Right atrium auricular region (tissue), 2 donors: ENCODE results near the gene TSPYL1. TPM values are rescaled to one million over a fixed set of nuclear protein-coding genes. Genes with fewer than 3 reads are reported as not detected.
"Not testable (repeated sequence)": the region's sequence is repeated elsewhere in the genome, so short reads cannot be mapped to it uniquely, and the experiment has no call there.

ENCODE experiments used
- DNase-seq: peaks from one replicate; pipeline ENCODE4 v3.0.0-alpha.2; 2019; ENCODE audit warnings: low spot score
- H3K27ac ChIP-seq, 2 donors: fragments of 200-600 bp; sonication (generic); 1 replicate in 1 of 2; 2 replicates in 1 of 2; pipeline ENCODE4 v1.5.1; 2016 to 2019
- H3K27me3 ChIP-seq, 2 donors: fragments of 200-600 bp; sonication (generic); one replicate each; pipeline versions ENCODE4 v1.5.1 to v1.6.0; 2017 to 2019
- H3K36me3 ChIP-seq: fragments of 200-600 bp; sonication (generic); one replicate; pipeline ENCODE4 v1.5.1; 2016
- H3K4me1 ChIP-seq, 2 donors: fragments of 200-600 bp; sonication (generic); one replicate each; pipeline versions ENCODE4 v1.5.1 to v1.6.0; 2017 to 2019
- H3K4me3 ChIP-seq, 2 donors: fragments of 200-600 bp; sonication (generic); 1 replicate in 1 of 2; 2 replicates in 1 of 2; pipeline ENCODE4 v1.5.1; 2017 to 2019; ENCODE audit warnings: mild to moderate bottlenecking in 1 of 2, moderate library complexity in 1 of 2
- H3K9me3 ChIP-seq, 2 donors: fragments of 200-600 bp; sonication (generic); one replicate each; pipeline ENCODE4 v1.5.1; 2019
- total RNA-seq, 2 donors: library from RNA; depleted of rRNA; stranded (reverse); fragments of >200 nt; gene quantifications; one replicate each; pipeline ENCODE4 v1.1.0, GENCODE V29; 2016
- TF ChIP-seq, protein P1 (sequence below), 2 donors: fragments of 200-600 bp; sonication (generic); IDR thresholded peaks; one replicate each; pipeline ENCODE4 v1.5.1; 2019; ENCODE audit warnings: antibody characterized with exemption in 2 of 2

The TSPYL1 gene
- total RNA-seq, 2 donors from 2014 or later, result 79.3 to 87.5 TPM

DNA sequence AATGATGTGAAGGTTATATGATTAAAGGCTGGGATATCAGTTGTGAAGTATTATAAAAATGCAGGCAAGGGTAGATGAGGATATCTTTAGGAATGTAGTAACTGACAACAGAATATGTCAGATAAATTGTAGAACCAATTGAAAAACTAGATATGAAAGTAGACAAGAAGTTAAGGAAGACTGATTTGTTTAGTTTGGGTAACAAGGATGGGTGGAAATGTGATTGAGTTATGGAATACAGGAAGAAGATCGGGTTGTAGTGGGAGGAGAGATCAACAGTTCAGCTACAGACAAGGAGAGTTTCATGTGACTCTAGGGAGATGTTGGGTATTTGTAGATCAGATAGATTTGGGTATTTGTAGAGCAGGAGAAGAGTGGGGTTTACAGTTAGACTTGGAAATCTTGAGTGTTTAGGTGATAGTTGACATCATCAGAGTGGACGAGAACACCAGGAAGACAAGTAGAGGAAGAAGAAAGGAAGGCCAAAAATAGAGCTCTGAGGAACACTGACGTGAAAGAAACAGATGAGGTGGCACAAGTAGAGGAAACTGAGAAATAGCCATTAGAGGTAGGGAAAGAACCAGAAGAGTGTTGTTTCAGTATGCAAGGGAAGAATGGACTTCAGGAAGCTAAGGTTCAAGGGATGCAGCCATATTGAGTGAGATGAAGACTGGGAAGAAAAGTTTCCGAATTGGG lies 12.1 kb upstream of the TSPYL1 start:
- Histone ChIP-seq H3K4me1 (no peaks in the 10 kb centered on the region), H3K4me3 (no peak overlapping the region), H3K27me3 (no peaks in the 10 kb centered on the region), H3K36me3 (no peaks in the 10 kb centered on the region), H3K27ac (no peak overlapping the region), H3K9me3 (no peaks in the 10 kb centered on the region)
- no peak for DNase-seq
- TF ChIP-seq, protein P1, sequence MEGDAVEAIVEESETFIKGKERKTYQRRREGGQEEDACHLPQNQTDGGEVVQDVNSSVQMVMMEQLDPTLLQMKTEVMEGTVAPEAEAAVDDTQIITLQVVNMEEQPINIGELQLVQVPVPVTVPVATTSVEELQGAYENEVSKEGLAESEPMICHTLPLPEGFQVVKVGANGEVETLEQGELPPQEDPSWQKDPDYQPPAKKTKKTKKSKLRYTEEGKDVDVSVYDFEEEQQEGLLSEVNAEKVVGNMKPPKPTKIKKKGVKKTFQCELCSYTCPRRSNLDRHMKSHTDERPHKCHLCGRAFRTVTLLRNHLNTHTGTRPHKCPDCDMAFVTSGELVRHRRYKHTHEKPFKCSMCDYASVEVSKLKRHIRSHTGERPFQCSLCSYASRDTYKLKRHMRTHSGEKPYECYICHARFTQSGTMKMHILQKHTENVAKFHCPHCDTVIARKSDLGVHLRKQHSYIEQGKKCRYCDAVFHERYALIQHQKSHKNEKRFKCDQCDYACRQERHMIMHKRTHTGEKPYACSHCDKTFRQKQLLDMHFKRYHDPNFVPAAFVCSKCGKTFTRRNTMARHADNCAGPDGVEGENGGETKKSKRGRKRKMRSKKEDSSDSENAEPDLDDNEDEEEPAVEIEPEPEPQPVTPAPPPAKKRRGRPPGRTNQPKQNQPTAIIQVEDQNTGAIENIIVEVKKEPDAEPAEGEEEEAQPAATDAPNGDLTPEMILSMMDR (IDR thresholded peaks at IDR 0.05), result no peak

DNA sequence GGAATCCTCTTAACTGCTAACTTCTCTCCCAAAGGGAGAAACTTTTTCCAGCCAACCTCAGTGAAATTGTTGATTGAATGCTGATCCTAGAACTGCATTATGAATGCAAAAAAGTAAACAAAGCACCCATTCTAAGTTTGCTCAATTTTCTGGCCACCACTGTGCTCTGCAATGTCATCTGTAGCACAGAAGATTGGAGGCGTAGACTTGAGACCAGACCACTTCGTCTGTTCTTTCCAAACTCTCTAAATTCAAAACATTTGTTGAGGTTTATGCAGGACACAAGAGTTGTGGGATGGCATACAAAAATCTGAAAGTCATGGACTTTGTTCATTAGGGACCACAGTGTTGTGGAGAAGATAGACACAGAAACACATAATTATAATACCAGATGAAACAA lies 11.1 kb upstream of the TSPYL1 start:
- TF ChIP-seq, protein P1 (IDR thresholded peaks at IDR 0.05), result no peak
- Histone ChIP-seq H3K4me3 (no peak overlapping the region), H3K4me1 (no peaks in the 10 kb centered on the region), H3K27ac (no peak overlapping the region), H3K36me3 (no peaks in the 10 kb centered on the region), H3K27me3 (no peaks in the 10 kb centered on the region), H3K9me3 (no peaks in the 10 kb centered on the region)
- DNase-seq, result no peak

DNA sequence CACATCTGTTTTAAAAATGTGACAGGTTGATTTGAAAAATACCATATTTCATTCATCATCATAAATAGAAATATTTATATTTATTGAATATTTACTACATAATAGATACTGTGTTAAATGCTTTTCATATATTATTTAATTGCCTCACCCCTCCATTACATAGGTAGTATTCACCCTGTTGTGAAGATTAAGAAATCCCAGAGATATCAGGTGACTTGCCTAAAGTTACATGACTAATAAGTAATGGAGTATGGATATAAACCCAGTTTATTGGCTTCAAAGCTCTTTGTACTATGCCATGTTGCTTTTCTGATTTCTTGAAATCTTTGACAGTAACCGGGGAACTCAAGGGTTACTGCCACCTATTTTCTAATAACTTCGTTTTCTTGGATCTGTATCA lies 10.1 kb upstream of the TSPYL1 start:
- no peaks in the 10 kb centered on the region for H3K36me3 ChIP-seq
- no peak overlapping the region for H3K4me3 ChIP-seq
- DNase-seq, result no peak
- H3K27ac ChIP-seq, result no peak overlapping the region
- no peaks in the 10 kb centered on the region for H3K27me3 ChIP-seq
- no peaks in the 10 kb centered on the region for H3K9me3 ChIP-seq
- TF ChIP-seq, protein P1 (IDR thresholded peaks at IDR 0.05), result no peak
- no peaks in the 10 kb centered on the region for H3K4me1 ChIP-seq

DNA sequence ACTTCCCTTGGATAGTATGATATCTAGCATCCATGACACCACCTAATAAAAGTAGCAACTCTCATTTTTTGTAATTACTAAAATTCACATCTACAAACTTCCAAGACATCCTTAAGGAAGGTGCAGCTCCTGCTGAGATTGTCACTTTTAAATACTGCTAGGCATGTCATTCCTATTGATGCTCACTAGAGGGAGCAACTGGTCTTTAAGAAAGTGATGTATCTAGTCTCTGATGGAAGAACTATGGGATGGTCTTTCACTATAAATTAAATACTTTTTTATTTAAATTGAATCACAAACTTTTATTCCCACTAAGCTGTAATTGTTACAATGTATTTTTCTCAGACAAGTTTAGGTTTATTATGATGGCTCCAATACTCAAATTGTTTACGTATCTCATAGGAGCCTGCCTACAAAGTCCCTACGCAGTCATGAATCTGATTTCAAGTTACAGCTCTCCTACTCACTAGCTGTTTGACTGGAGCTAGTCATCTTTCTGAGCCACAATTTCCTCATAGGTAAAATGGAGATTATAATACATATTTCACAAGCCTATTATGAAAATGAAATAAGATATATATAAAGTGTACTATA lies 8.1 kb upstream of the TSPYL1 start:
- no peak for DNase-seq
- Histone ChIP-seq H3K27me3 (no peaks in the 10 kb centered on the region), H3K4me3 (no peak overlapping the region), H3K4me1 (no peaks in the 10 kb centered on the region), H3K9me3 (no peaks in the 10 kb centered on the region), H3K36me3 (no peaks in the 10 kb centered on the region), H3K27ac (no peak overlapping the region)
- TF ChIP-seq, protein P1 (IDR thresholded peaks at IDR 0.05), result peak; percentile 72 to 88

DNA sequence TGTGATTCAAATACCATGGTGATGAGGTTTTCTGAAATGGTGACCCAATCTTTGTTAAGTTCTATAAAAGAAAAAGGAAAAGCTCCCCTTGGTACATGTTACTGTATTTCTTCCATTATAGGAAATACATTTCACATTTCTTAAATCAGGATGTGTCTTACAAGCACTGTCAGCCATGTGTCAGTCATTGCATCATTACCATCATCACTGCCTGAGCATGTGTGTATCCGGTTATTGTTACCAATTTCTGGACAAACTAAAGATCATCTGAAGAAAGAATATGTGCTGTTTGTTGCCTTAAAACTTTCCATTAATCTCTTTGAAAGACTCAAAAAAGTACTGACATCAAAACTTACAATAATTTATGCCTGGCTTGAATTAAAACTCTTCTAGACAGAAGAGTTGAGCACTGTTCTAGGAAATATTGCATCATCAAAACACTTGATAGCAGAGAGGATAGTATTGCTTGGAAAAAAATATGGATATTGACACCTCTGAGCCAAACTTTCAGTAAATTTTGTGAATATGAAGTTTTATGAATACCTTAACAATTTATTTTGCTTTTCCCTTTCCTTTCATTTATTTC lies 7.1 kb upstream of the TSPYL1 start:
- no peaks in the 10 kb centered on the region for H3K4me1 ChIP-seq
- TF ChIP-seq, protein P1 (IDR thresholded peaks at IDR 0.05), result no peak
- no peak for DNase-seq

DNA sequence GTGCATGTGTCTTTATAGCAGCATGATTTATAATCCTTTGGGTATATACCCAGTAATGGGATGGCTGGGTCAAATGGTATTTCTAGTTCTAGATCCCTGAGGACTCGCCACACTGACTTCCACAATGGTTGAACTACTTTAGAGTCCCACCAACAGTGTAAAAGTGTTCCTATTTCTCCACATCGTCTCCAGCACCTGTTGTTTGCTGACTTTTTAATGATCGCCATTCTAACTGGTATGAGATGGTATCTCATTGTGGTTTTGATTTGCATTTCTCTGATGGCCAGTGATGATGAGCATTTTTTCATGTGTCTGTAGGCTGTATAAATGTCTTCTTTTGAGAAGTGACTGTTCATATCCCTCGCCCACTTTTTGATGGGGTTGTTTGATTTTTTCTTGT lies 5.3 kb upstream of the TSPYL1 start:
- H3K36me3 ChIP-seq, H3K4me3 ChIP-seq, DNase-seq, H3K27me3 ChIP-seq, H3K27ac ChIP-seq, H3K9me3 ChIP-seq: not testable (repeated sequence)
- peaks cover 0 to 12% of the 10 kb centered on the region in 2 donors for H3K4me1 ChIP-seq

More for the DNA sequence above, 7.1 kb upstream of the TSPYL1 start:
- Histone ChIP-seq H3K27me3 (no peaks in the 10 kb centered on the region), H3K27ac (no peak overlapping the region), H3K36me3 (no peaks in the 10 kb centered on the region), H3K4me3 (no peak overlapping the region), H3K9me3 (no peaks in the 10 kb centered on the region)
